ENCODE results near the gene MPZL1. TPM values are rescaled to one million over a fixed set of nuclear protein-coding genes. Genes with fewer than 3 reads are reported as not detected.

MPZL1 gene
- 69.7 TPM for total RNA-seq

DNA sequence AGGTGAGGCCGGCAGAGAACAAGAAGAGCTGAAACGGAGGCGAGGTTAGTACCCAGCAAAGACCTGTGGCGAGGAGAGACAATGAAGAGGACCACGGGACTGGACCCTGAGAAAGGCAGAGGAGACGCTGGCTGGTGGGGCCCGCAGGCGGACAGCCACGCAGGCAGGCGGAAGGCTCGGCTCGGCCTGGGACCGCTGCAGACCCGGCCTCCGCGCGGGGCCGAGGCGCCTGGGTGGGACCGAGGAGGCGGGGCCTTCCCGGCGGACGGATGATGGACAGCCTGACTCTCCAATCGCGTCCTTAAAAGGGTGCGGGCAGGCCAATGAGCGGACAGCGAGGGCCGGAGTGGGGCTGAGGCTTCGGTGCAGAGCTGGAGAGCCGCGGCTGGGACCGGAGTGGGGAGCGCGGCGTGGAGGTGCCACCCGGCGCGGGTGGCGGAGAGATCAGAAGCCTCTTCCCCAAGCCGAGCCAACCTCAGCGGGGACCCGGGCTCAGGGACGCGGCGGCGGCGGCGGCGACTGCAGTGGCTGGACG lies at the start of gene MPZL1:
TSS of gene MPZL1 (plus strand) at position 366 of the 535 bp plus-strand sequence. CDS start 170 bp downstream, outside the sequence.
- Histone ChIP-seq H3K4me3 (peak within 1 kb of the TSS; percentile 81 to 92), H3K9me3 (no peaks in the 10 kb centered on the region), H3K27ac (peak within 1 kb of the TSS; percentile 91), H3K36me3 (no peaks in the 10 kb centered on the region), H3K4me1 (peaks cover 42% of the 10 kb centered on the region), H3K27me3 (no peaks in the 10 kb centered on the region)
- peak in 1 of 2 donors; percentile 97 for DNase-seq (ENCODE audit: extremely low spot score in 2 of 2)
- TF ChIP-seq POLR2A (IDR thresholded peaks at IDR 0.05) (peak in 1 of 2 donors; percentile 91), POLR2AphosphoS5 (IDR thresholded peaks at IDR 0.05; ENCODE audit: insufficient read depth in 1 of 2, low read depth in 1 of 2) (peak; percentile 66 to 93), CTCF (IDR thresholded peaks at IDR 0.05) (no peak)
- intact Hi-C loops (cut with DNase I): loop anchor here (2.0 kb wide), 1 partner anchor 75 kb away; no protein-coding TSS in a partner anchor

DNA sequence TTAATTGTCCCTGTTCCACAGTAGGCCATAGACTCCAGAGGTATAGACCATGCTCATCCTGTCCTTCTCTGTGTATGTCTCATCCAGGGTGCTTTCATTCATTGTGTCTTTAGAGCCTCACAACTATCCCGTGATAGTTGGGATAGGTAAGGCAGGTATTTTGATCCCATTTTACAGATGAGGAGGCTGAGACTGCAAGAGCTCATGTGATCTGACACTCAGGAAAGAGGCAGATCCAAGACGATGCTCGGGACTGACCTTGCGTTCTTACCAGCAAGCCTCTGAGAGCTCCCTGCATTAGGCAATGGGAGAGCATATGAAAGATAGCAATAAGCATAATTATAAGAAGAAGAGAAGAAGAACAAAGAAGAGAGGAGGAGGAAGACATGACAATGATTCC lies 49.0 kb upstream of the MPZL1 start:
- TF ChIP-seq POLR2AphosphoS5 (IDR thresholded peaks at IDR 0.05; ENCODE audit: insufficient read depth in 1 of 2, low read depth in 1 of 2): no peak
- TF ChIP-seq CTCF (IDR thresholded peaks at IDR 0.05): no peak
- no peak for TF ChIP-seq POLR2A (IDR thresholded peaks at IDR 0.05)
- Histone ChIP-seq H3K4me3 (no peak overlapping the region), H3K36me3 (no peaks in the 10 kb centered on the region), H3K27ac (no peak overlapping the region), H3K9me3 (no peaks in the 10 kb centered on the region), H3K4me1 (peaks cover 21% of the 10 kb centered on the region), H3K27me3 (no peaks in the 10 kb centered on the region)
- intact Hi-C loops (cut with DNase I): no loop called here
- no peak for DNase-seq (ENCODE audit: extremely low spot score in 2 of 2)

- no peaks in the 10 kb centered on the region for H3K27me3 ChIP-seq
- no peak for TF ChIP-seq POLR2A (IDR thresholded peaks at IDR 0.05)
- no peak for TF ChIP-seq CTCF (IDR thresholded peaks at IDR 0.05)
- no peak for TF ChIP-seq POLR2AphosphoS5 (IDR thresholded peaks at IDR 0.05; ENCODE audit: insufficient read depth in 1 of 2, low read depth in 1 of 2)
- H3K4me1 ChIP-seq: peaks cover 21% of the 10 kb centered on the region
- H3K9me3 ChIP-seq: no peaks in the 10 kb centered on the region
- no peak overlapping the region for H3K4me3 ChIP-seq
- H3K36me3 ChIP-seq: no peaks in the 10 kb centered on the region
- intact Hi-C loops (cut with DNase I): no loop called here
- H3K27ac ChIP-seq: no peak overlapping the region
- DNase-seq (ENCODE audit: extremely low spot score in 2 of 2): no peak
Measured at GRCh38 chr1:167673265-167673664, 48.5 kb upstream of the MPZL1 start.

DNA sequence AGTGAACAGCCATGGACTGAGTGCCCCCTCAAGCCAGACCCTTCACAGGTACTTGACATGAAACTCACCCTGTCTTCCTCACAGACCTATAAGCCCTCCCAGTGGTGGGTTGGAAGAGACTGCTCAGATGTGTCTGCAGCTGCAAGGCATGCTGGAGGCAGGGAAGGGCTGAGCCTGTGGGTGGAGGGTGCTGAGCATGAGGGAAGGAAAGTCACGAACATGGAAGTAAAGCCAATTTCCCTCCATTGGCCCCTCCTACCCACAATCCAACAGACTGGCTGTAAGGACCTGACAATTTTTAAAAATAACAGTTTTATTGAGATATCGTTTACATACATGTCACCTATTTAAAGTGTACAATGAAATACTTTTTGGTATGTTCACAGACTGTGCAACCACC lies 47.6 kb upstream of the MPZL1 start:
- peaks cover 20% of the 10 kb centered on the region for H3K4me1 ChIP-seq
- no peak overlapping the region for H3K4me3 ChIP-seq
- no peaks in the 10 kb centered on the region for H3K27me3 ChIP-seq
- TF ChIP-seq POLR2AphosphoS5 (IDR thresholded peaks at IDR 0.05; ENCODE audit: insufficient read depth in 1 of 2, low read depth in 1 of 2) (no peak), CTCF (IDR thresholded peaks at IDR 0.05) (no peak), POLR2A (IDR thresholded peaks at IDR 0.05) (no peak)
- no peak overlapping the region for H3K27ac ChIP-seq
- H3K36me3 ChIP-seq: no peaks in the 10 kb centered on the region
- intact Hi-C loops (cut with DNase I): no loop called here
- no peak for DNase-seq (ENCODE audit: extremely low spot score in 2 of 2)
- no peaks in the 10 kb centered on the region for H3K9me3 ChIP-seq

- intact Hi-C loops (cut with DNase I): no loop called here
- TF ChIP-seq POLR2AphosphoS5 (IDR thresholded peaks at IDR 0.05; ENCODE audit: insufficient read depth in 1 of 2, low read depth in 1 of 2): no peak
- no peak for TF ChIP-seq CTCF (IDR thresholded peaks at IDR 0.05)
- TF ChIP-seq POLR2A (IDR thresholded peaks at IDR 0.05): no peak
- H3K9me3 ChIP-seq: no peaks in the 10 kb centered on the region
- no peaks in the 10 kb centered on the region for H3K36me3 ChIP-seq
- no peaks in the 10 kb centered on the region for H3K27me3 ChIP-seq
- no peak overlapping the region for H3K4me3 ChIP-seq
- DNase-seq (ENCODE audit: extremely low spot score in 2 of 2): no peak
- H3K27ac ChIP-seq: no peak overlapping the region
- H3K4me1 ChIP-seq: peaks cover 13% of the 10 kb centered on the region
Measured at GRCh38 chr1:167675440-167675839, 46.3 kb upstream of the MPZL1 start.

Measured in vagina (tissue), 2 donors.